GM19463 (cell line): ENCODE data around the gene HIBCH.

Experiments used
- ATAC-seq: cut with Tn5 transposase; IDR thresholded peaks from one replicate; pipeline ENCODE4 v1.9.1; 2021; ENCODE audit warnings: mild to moderate bottlenecking, moderate library complexity; ENCODE audit not compliant: unreplicated experiment

HIBCH gene

DNA sequence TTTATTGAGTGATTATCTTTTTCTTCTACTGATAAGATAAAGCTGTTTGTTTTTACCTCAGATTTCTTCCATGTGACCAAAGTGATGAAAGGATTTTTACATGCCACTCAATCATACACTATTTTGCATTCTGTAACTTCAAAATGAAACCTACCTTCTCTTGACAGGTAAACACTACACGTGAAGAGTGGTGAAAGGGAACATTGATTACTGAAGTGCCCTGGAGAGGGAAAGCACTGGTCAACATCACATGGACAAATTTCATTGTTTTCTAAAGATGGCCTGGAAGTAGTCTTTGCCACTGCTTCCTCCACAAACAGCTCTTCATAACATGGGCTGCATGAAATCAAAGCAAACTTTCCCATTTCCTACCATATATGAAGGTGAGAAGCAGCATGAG lies 120.1 kb downstream of the HIBCH start:
- ATAC-seq = no peak

- no peak for ATAC-seq
These were observed 120.5 kb downstream of the HIBCH start for GRCh38 chr2:190199109-190199508.

DNA sequence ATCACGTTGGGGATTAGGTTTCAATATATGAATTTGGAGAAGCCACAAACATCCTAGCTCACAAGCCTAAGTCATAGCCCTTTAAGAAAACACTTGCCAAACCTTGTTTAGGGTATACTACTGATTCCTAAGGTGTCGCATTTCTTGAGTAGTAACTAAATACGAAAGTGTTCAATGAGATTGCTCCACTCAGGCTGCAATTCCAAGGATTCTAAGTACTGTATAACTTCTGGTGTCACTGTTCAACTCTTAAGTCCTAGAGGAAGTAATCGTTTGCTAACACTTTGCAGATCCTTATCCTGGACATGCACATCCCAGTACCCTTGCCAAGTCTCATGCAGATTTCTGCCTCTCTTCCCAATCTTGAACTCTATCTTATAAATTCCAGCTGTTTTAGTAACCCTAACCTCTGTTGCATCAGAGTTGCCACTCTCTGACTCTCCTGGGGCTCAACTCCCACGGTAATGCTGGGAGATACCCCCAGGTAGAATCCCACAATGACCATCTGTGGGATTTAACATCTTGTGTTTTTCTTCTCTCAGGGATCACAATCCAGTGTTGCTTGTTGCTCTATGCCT lies 122.4 kb downstream of the HIBCH start:
- no peak for ATAC-seq

DNA sequence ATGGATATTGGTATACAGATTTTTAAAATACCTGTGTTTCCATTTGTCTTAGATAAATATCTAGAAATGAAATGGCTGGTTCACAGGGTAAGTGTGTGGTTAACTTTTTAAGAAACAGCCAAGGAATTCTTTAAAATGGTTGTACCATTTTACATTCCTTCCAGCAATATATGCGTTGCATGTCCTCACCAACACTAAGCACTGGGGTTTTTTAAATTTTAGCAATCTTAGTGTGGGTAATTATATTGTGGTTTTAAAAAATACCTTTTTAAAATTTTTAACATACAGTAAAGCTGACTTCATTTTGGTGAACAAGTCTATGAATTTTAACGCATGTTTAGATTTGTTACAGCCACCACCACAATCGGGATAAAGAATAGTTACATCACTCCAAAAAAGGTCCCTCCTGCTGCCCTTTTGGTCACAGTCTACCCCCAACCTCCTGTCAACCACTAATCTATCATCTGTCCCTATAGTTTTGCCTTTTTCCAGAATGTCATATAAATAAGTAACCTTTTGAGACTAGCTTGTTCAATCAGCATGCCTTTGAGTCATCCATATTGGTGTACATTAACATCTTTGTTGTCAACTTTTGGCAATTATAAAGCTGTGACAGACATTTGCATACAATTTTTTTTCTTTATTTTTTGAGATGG lies 129.0 kb downstream of the HIBCH start:
- ATAC-seq = no peak

- ATAC-seq = peak; percentile 63
These were observed 131.3 kb downstream of the HIBCH start for GRCh38 chr2:190188289-190188688.

GRCh38 chr2:190186238-190186637 lies 133.4 kb downstream of the HIBCH start:
- no peak for ATAC-seq

DNA sequence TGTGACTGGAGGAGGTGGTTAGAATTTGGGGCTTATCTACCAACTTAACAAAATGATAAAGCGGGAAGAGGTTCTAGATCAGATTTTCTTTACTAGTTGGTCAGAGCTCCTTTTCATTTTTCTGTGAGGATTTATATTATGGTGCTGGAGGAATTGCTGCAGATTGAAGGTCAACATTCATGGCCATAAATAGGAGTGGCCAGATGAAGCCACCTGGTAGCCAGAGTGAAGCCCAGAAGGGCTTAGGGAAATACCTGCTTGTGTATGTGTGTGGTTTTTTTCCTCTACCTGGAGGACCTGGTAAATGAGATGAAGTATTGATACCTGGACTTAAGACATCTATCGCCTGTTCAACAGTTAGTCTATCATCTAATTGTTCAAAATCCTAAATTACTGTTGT lies 134.2 kb downstream of the HIBCH start:
- ATAC-seq = no peak

DNA sequence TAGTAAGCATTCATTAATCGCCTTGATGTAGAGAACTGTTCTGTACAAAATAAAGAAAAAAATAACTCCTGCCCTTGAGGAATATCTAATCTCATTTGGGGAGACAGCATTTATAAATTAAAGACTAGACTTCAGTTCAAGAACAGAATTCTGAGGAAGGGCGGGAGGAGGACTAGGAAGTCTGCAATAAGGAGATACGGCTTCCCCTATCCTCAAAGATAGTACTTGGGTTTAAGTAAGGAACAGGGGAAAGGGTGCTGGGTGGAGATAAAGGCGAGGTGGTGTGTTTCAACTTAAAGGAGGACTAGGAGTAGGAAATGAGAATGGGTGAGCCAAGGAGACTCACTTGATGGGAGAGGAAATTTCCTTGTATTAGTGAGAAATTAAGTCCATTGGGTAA lies 135.2 kb downstream of the HIBCH start:
- ATAC-seq = no peak

- ATAC-seq = no peak
These were observed 136.1 kb downstream of the HIBCH start for GRCh38 chr2:190183539-190183938.

- ATAC-seq = no peak
These were observed 137.5 kb downstream of the HIBCH start for GRCh38 chr2:190182071-190182524.

DNA sequence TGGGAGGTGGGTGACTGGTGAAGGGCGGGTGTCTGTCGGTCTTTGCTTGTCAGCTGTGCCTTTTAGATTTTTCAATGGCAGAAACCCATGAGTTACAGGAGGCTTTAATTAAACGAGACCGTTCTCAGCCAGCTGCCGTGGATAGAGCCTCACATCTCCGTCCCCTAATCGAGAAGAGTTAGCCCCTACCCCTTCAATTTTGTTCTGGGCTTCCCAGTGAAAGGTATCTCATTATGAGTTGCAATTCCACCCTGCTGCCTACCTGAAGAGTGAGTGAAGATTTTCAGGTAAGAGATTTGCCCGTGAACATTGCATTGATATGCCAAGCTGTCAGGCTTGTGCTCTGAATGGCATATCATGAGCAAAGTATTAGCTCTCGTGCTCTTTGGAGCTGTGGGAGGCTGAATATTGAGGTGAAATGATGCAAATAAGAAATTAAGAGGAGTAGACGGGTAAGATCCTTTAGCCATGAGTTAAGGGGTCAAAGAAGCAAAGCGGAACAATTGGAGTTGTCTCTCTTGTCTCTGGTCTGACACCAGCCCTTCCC lies 138.4 kb downstream of the HIBCH start:
- no peak for ATAC-seq

GRCh38 chr2:190180313-190181122 lies 139.1 kb downstream of the HIBCH start:
- ATAC-seq = peak; percentile 80

- peak; percentile 20 for ATAC-seq
These were observed 139.8 kb downstream of the HIBCH start for GRCh38 chr2:190179754-190180312.

- ATAC-seq = no peak
These were observed 141.4 kb downstream of the HIBCH start for GRCh38 chr2:190178066-190178722.

DNA sequence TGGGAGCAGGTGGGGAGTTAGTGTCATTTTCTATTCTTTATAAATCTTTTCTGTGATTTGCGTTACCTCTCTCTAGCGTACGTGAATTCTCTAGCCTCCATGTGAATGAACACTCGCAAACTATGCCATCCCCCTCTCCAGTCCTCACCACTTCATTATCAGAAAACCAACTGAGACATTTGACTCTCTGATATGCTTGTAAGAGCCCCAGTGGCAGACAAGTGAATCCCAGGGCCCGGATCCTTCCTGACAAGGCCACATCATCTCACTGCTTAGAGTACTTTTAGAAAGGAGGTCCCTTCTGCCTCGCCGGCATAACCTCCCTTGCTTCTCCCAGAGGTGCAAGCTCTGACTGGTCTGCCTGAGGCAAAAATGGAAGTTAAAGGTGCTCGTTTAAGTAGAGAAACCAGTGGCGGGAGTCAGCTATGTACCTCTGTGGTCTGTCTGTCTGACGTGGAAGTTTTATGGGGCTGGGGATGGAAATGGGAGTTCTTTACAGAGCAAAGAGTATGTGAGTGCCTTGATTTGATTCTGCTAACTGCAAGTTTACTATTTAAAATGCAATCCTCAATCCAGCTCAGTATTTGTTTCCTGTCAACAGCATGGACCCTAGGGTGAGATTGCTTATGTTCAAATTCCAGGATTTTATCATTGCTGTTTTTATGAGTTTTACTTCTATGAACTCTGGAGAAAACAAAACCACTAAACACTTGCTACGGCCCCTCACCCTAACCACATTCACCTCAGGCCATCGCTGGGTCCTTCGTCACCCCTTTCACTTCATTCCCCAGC lies 142.2 kb downstream of the HIBCH start:
- no peak for ATAC-seq

DNA sequence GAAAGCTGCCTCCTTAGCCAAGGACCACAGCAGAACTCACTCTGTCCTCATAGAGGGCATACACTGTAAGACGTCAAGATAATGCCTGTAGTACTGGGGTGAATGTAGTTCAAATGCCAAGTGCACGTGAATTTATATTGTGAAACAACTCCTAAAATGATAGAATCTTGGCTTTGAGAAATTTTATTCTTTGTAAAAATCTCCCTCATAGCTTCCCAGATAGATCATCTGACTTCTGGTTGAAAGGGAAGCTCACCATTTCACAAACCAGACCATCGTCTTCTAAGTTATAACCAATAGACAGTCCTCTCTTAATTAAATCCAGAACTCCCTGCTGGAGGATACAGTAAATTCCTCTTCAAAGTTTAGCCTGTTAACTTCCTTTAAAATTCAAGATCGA lies 146.2 kb downstream of the HIBCH start:
- ATAC-seq = no peak

- no peak for ATAC-seq
These were observed 149.0 kb downstream of the HIBCH start for GRCh38 chr2:190170673-190171072.

- no peak for ATAC-seq
These were observed 150.2 kb downstream of the HIBCH start for GRCh38 chr2:190169221-190170072.

- ATAC-seq = no peak
These were observed 151.9 kb downstream of the HIBCH start for GRCh38 chr2:190167702-190168101.
